Gastrocnemius medialis (tissue), 4 donors: ENCODE data around the gene N4BP2L2. TPM values are rescaled to one million over a fixed set of nuclear protein-coding genes. Genes with fewer than 3 reads are reported as not detected.

ENCODE experiments used
- ATAC-seq, 2 donors: fragments of 150-250 bp; one replicate each; pipeline ENCODE4 v1.9.1; 2016
- DNase-seq, 2 donors: peaks; one replicate each; pipeline ENCODE4 v3.0.0-alpha.2; 2019
- H3K27ac ChIP-seq, 4 donors: fragments of 200-600 bp; sonication (generic); 1 replicate in 1 of 4; 2 replicates in 3 of 4; pipeline ENCODE4 v1.5.1; 2016 to 2018; ENCODE audit warnings: mild to moderate bottlenecking in 2 of 4, moderate library complexity in 1 of 4
- H3K27me3 ChIP-seq, 3 donors: fragments of 200-600 bp; sonication (generic) in 2 of 3; 1 replicate in 1 of 3; 2 replicates in 2 of 3; pipeline versions ENCODE4 v1.5.1 to v1.6.0; 2016 to 2019; ENCODE audit warnings: mild to moderate bottlenecking in 1 of 3, moderate library complexity in 1 of 3
- H3K36me3 ChIP-seq, 2 donors: fragments of 200-600 bp; sonication (generic) in 1 of 2; one replicate each; pipeline ENCODE4 v1.5.1; 2017 to 2018
- H3K4me1 ChIP-seq, 2 donors: fragments of 200-600 bp; sonication (generic) in 1 of 2; one replicate each; pipeline ENCODE4 v1.5.1; 2016 to 2017; ENCODE audit warnings: mild to moderate bottlenecking in 2 of 2
- H3K4me3 ChIP-seq, 4 donors: fragments of 200-600 bp; sonication (generic) in 3 of 4; 1 replicate in 1 of 4; 2 replicates in 3 of 4; pipeline ENCODE4 v1.5.1; 2016 to 2019; ENCODE audit warnings: mild to moderate bottlenecking in 2 of 4
- H3K9me3 ChIP-seq, 3 donors: fragments of 200-600 bp; sonication (generic) in 2 of 3; 1 replicate in 1 of 3; 2 replicates in 2 of 3; pipeline ENCODE4 v1.5.1; 2016 to 2019
- POLR2A ChIP-seq, 2 donors: fragments of 450-650 bp; IDR thresholded peaks; one replicate each; pipeline ENCODE4 v1.6.1; 2017; ENCODE audit warnings: antibody characterized with exemption in 2 of 2, mild to moderate bottlenecking in 2 of 2, moderate library complexity in 2 of 2
- in situ Hi-C, 4 donors: fragments of 200-750 bp; cut with MboI; loops; one replicate each; pipeline versions ENCODE4 v1.15.0 to v1.8.0; 2017; ENCODE audit warnings: low sequenced_read_pairs in 4 of 4
- intact Hi-C: fragments of 100-400 bp; cut with DNase I; formaldehyde crosslinking; loops from one replicate; pipeline ENCODE4 v1.15.1; 2023; ENCODE audit warnings: low total_unique reads
- total RNA-seq, 4 donors: library from RNA; depleted of rRNA; stranded (reverse); fragments of >200 nt; gene quantifications; one replicate each; pipeline versions ENCODE4 v1.1.0 to v1.2.3, GENCODE V29; 2016
- TF ChIP-seq, protein P1 (sequence below), 5 experiments: fragments of 450-650 bp in 3 of 5; fragments of 200-600 bp in 2 of 5; sonication (generic) in 2 of 5; IDR thresholded peaks in 4 of 5; conservative IDR thresholded peaks in 1 of 5; 1 replicate in 4 of 5; 2 replicates in 1 of 5; pipeline ENCODE4 v1.5.1; 2016 to 2019; ENCODE audit warnings: antibody characterized with exemption in 5 of 5, mild to moderate bottlenecking in 3 of 5, moderate library complexity in 3 of 5

N4BP2L2 gene
- total RNA-seq, 4 donors from 2014 or later: 52.2 to 370 (median 176) TPM

DNA sequence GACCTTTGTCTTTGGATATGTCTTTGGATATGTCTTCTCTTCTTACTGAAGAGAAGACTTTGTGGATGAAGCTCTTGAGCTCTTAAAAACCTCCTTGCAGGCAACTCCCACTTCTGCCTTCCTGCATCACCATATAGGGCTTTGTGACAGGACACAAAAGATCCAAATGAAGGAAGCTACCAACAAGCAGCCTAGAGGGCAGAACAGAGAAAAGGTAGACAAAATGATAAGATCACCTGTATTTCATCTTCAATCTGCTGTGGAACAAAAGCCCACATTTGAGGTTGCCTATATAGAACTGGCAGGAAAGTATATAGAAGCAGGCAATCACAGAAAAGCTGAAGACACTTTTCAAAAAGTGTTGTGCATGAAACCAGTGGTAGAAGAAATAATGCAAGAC is 153.2 kb downstream of the N4BP2L2 start:
- intact Hi-C loops: no loop called here
- Histone ChIP-seq H3K27me3 (no peaks in the 10 kb centered on the region), H3K9me3 (no peaks in the 10 kb centered on the region), H3K36me3 (no peaks in the 10 kb centered on the region), H3K4me1 (no peaks in the 10 kb centered on the region), H3K27ac (no peak overlapping the region), H3K4me3 (no peak overlapping the region)
- in situ Hi-C loops: loop anchor here in 2 of 4 donors (10.0 kb wide), 2 partner anchors 189 to 199 kb away; partner anchors contain the start of gene PDS5B (in 1 of the 2)
- no peak for DNase-seq
- TF ChIP-seq, protein P1, sequence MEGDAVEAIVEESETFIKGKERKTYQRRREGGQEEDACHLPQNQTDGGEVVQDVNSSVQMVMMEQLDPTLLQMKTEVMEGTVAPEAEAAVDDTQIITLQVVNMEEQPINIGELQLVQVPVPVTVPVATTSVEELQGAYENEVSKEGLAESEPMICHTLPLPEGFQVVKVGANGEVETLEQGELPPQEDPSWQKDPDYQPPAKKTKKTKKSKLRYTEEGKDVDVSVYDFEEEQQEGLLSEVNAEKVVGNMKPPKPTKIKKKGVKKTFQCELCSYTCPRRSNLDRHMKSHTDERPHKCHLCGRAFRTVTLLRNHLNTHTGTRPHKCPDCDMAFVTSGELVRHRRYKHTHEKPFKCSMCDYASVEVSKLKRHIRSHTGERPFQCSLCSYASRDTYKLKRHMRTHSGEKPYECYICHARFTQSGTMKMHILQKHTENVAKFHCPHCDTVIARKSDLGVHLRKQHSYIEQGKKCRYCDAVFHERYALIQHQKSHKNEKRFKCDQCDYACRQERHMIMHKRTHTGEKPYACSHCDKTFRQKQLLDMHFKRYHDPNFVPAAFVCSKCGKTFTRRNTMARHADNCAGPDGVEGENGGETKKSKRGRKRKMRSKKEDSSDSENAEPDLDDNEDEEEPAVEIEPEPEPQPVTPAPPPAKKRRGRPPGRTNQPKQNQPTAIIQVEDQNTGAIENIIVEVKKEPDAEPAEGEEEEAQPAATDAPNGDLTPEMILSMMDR (IDR thresholded peaks at IDR 0.05 in 4 of 5, conservative IDR thresholded peaks at IDR 0.05 in 1 of 5): no peak
- no peak for TF ChIP-seq POLR2A (IDR thresholded peaks at IDR 0.05)
- ATAC-seq: no peak

GRCh38 chr13:32384702-32385101 is 153.9 kb downstream of the N4BP2L2 start:
- in situ Hi-C loops (loop anchor here in 3 of 4 donors (5.0 to 10.0 kb wide), 3 partner anchors 190 to 200 kb away; partner anchors contain the start of gene PDS5B (in 1 of the 3)), intact Hi-C loops (no loop called here)
- no peak for DNase-seq
- Histone ChIP-seq H3K27ac (no peak overlapping the region), H3K27me3 (no peaks in the 10 kb centered on the region), H3K4me1 (no peaks in the 10 kb centered on the region), H3K9me3 (no peaks in the 10 kb centered on the region), H3K4me3 (no peak overlapping the region), H3K36me3 (no peaks in the 10 kb centered on the region)
- TF ChIP-seq, protein P1 (IDR thresholded peaks at IDR 0.05 in 4 of 5, conservative IDR thresholded peaks at IDR 0.05 in 1 of 5): no peak
- no peak for TF ChIP-seq POLR2A (IDR thresholded peaks at IDR 0.05)
- no peak for ATAC-seq

- no peaks in the 10 kb centered on the region for H3K9me3 ChIP-seq
- H3K36me3 ChIP-seq: no peaks in the 10 kb centered on the region
- H3K4me1 ChIP-seq: no peaks in the 10 kb centered on the region
- no peak for ATAC-seq
- TF ChIP-seq POLR2A (IDR thresholded peaks at IDR 0.05): no peak
- TF ChIP-seq, protein P1 (IDR thresholded peaks at IDR 0.05 in 4 of 5, conservative IDR thresholded peaks at IDR 0.05 in 1 of 5): no peak
- in situ Hi-C loops: loop anchor here in 3 of 4 donors (5.0 to 10.0 kb wide), 3 partner anchors 191 to 201 kb away; partner anchors contain the start of gene PDS5B (in 1 of the 3)
- DNase-seq: no peak
- intact Hi-C loops: no loop called here
- H3K27ac ChIP-seq: no peak overlapping the region
- H3K27me3 ChIP-seq: no peaks in the 10 kb centered on the region
- H3K4me3 ChIP-seq: no peak overlapping the region
Observed at GRCh38 chr13:32383836-32384618, 154.6 kb downstream of the N4BP2L2 start.

Other genes starting within 250 kb of the N4BP2L2 start
- not detected for gene ZAR1L, start 223.4 kb downstream of the N4BP2L2 start, total RNA-seq
- gene BRCA2, start 223.3 kb downstream of the N4BP2L2 start, total RNA-seq: under 1 TPM; 0.02 to 0.20 (median 0.12) TPM
- 1 to 10 TPM; 6.5 to 10.0 (median 7.2) TPM for gene N4BP2L1, start 110.7 kb downstream of the N4BP2L2 start, total RNA-seq
- 10 to 100 TPM; 18.0 to 27.3 (median 21.2) TPM for gene PDS5B, start 47.7 kb upstream of the N4BP2L2 start, total RNA-seq